Liver (tissue), 9 donors: Measurements from ENCODE around the gene DYNC1I2. TPM values are rescaled to one million over a fixed set of nuclear protein-coding genes. Genes with fewer than 3 reads are reported as not detected.
A peak's percentile ranks its signal among the peaks of the same experiment; 100 is the strongest.

Experiments
- DNase-seq: peaks from one replicate; pipeline ENCODE4 v3.0.0-alpha.2; 2017; ENCODE audit warnings: low spot score
- H3K27ac ChIP-seq, 2 donors: one replicate each; pipeline ENCODE4 v1.7.0; 2013; ENCODE audit warnings: inconsistent platforms in 2 of 2, low read length in 2 of 2, control low read depth in 1 of 2, low read depth in 1 of 2, mild to moderate bottlenecking in 1 of 2
- H3K27me3 ChIP-seq, 4 donors: one replicate each; pipeline versions ENCODE4 v1.6.1 to v1.7.0; 2013; ENCODE audit warnings: low read length in 3 of 4, inconsistent platforms in 1 of 4, mild to moderate bottlenecking in 1 of 4, moderate library complexity in 1 of 4; ENCODE audit not compliant: control insufficient read depth in 4 of 4, insufficient read depth in 4 of 4
- H3K36me3 ChIP-seq, 4 donors: one replicate each; pipeline versions ENCODE4 v1.6.1 to v1.7.0; 2013; ENCODE audit warnings: low read length in 3 of 4, mild to moderate bottlenecking in 3 of 4, low read depth in 1 of 4, moderate library complexity in 1 of 4; ENCODE audit not compliant: control insufficient read depth in 4 of 4, insufficient read depth in 3 of 4
- H3K4me1 ChIP-seq, 4 donors: one replicate each; pipeline versions ENCODE4 v1.6.1 to v1.7.0; 2013; ENCODE audit warnings: low read length in 3 of 4, mild to moderate bottlenecking in 3 of 4, moderate library complexity in 1 of 4; ENCODE audit not compliant: control insufficient read depth in 4 of 4, insufficient read depth in 4 of 4
- H3K4me3 ChIP-seq, 3 donors: one replicate each; pipeline versions ENCODE4 v1.6.1 to v1.7.0; 2013; ENCODE audit warnings: low read length in 3 of 3, control low read depth in 1 of 3, low read depth in 1 of 3, mild to moderate bottlenecking in 1 of 3
- H3K9ac ChIP-seq, 2 donors: one replicate each; pipeline ENCODE4 v1.7.0; 2013; ENCODE audit warnings: low read length in 2 of 2, mild to moderate bottlenecking in 2 of 2, moderate library complexity in 2 of 2, control low read depth in 1 of 2, low read depth in 1 of 2
- H3K9me3 ChIP-seq, 4 donors: one replicate each; pipeline versions ENCODE4 v1.6.1 to v1.7.0; 2013; ENCODE audit warnings: low read length in 3 of 4; ENCODE audit not compliant: control insufficient read depth in 4 of 4
- ATF3 ChIP-seq: IDR thresholded peaks from 2 replicates; pipeline ENCODE4 v1.6.1; 2016; ENCODE audit warnings: antibody characterized with exemption
- CTCF ChIP-seq: fragments of 150-350 bp; IDR thresholded peaks from 2 replicates; pipeline ENCODE4 v1.5.1; 2017; ENCODE audit warnings: improper control_type of control experiment, low read depth, low read length; ENCODE audit not compliant: missing input control
- EGR1 ChIP-seq, 2 donors: IDR thresholded peaks; 2 replicates each; pipeline ENCODE4 v1.6.1; 2016 to 2018; ENCODE audit warnings: antibody characterized with exemption in 2 of 2, low read depth in 2 of 2
- FOXA1 ChIP-seq: IDR thresholded peaks from 2 replicates; pipeline ENCODE4 v1.6.1; 2016; ENCODE audit warnings: antibody characterized with exemption
- FOXA2 ChIP-seq: IDR thresholded peaks from 2 replicates; pipeline ENCODE4 v1.6.1; 2016; ENCODE audit warnings: antibody characterized with exemption
- GABPA ChIP-seq, 2 donors: IDR thresholded peaks in 1 of 2; conservative IDR thresholded peaks in 1 of 2; 2 replicates each; pipeline ENCODE4 v1.6.1; 2016; ENCODE audit warnings: antibody characterized with exemption in 2 of 2, mild to moderate bottlenecking in 1 of 2, moderate library complexity in 1 of 2
- HNF4A ChIP-seq, 2 donors: conservative IDR thresholded peaks; 2 replicates each; pipeline ENCODE4 v1.6.1; 2016; ENCODE audit warnings: antibody characterized with exemption in 2 of 2, mild to moderate bottlenecking in 2 of 2
- HNF4G ChIP-seq: IDR thresholded peaks from 2 replicates; pipeline ENCODE4 v1.6.1; 2016; ENCODE audit warnings: antibody characterized with exemption
- JUND ChIP-seq, 2 donors: IDR thresholded peaks; 2 replicates each; pipeline ENCODE4 v1.6.1; 2016; ENCODE audit warnings: antibody characterized with exemption in 2 of 2
- MAX ChIP-seq: IDR thresholded peaks from 2 replicates; pipeline ENCODE4 v1.6.1; 2016; ENCODE audit warnings: antibody characterized with exemption
- NR2F2 ChIP-seq: IDR thresholded peaks from 2 replicates; pipeline ENCODE4 v1.6.1; 2016; ENCODE audit warnings: antibody characterized with exemption
- RAD21 ChIP-seq, 2 donors: IDR thresholded peaks; 2 replicates each; pipeline ENCODE4 v1.6.1; 2016; ENCODE audit warnings: antibody characterized with exemption in 2 of 2, mild to moderate bottlenecking in 2 of 2
- REST ChIP-seq: IDR thresholded peaks from 2 replicates; pipeline ENCODE4 v1.6.1; 2016; ENCODE audit warnings: antibody characterized with exemption, mild to moderate bottlenecking
- RXRA ChIP-seq, 2 donors: IDR thresholded peaks; 2 replicates each; pipeline ENCODE4 v1.6.1; 2017 to 2018; ENCODE audit warnings: antibody characterized with exemption in 2 of 2, mild to moderate bottlenecking in 1 of 2
- SP1 ChIP-seq: IDR thresholded peaks from 2 replicates; pipeline ENCODE4 v1.6.1; 2018; ENCODE audit warnings: antibody characterized with exemption, mild to moderate bottlenecking
- TAF1 ChIP-seq: conservative IDR thresholded peaks from 2 replicates; pipeline ENCODE4 v1.6.1; 2016; ENCODE audit warnings: antibody characterized with exemption, mild to moderate bottlenecking
- YY1 ChIP-seq: IDR thresholded peaks from 2 replicates; pipeline ENCODE4 v1.6.1; 2016; ENCODE audit warnings: antibody characterized with exemption, mild to moderate bottlenecking
- ZBTB33 ChIP-seq: IDR thresholded peaks from 2 replicates; pipeline ENCODE4 v1.6.1; 2016; ENCODE audit warnings: antibody characterized with exemption
- WGBS: extraction: QIAGEN DNeasy Blood & Tissue Kit; methylation state at CpG from one replicate; pipeline ENCODE4 v1.1.7; 2013; 5-methylcytosine and 5-hydroxymethylcytosine counted together
- polyA plus RNA-seq, 2 donors: library from polyadenylated mRNA; stranded (reverse) in 1 of 2; unstranded in 1 of 2; fragments of 200-250 nt in 1 of 2; fragments of >200 nt in 1 of 2; fragmentation: Nextera tagmentation in 1 of 2; extraction: Ambion mirVana in 1 of 2; gene quantifications; one replicate each; pipeline versions ENCODE4 v1.2.1 to v1.2.3, GENCODE V29; 2013 to 2015
- total RNA-seq, 2 donors: library from RNA; depleted of rRNA; stranded (reverse); fragments of >200 nt; gene quantifications; one replicate each; pipeline ENCODE4 v1.2.3, GENCODE V29; 2014
- donor health status: healthy.
- donor health status: healthy.
- donor health status: healthy.
- donor health status: healthy.
- donor health status: healthy.

DYNC1I2 gene
- 10 to 100 TPM; 29.9 to 45.2 TPM for total RNA-seq
- 10 to 100 TPM; 20.4 to 26.4 TPM for polyA plus RNA-seq

GRCh38 chr2:171687287-171688128, at the start of gene DYNC1I2:
DYNC1I2 (plus strand) TSS chr2:171687469; CDS start chr2:171690156, 2,687 bp downstream.
- Histone ChIP-seq H3K4me1 (peaks cover 0 to 15% (median 10%) of the 10 kb centered on the region in 4 donors), H3K9ac (peak within 1 kb of the TSS; percentile 57 to 81), H3K36me3 (peaks cover 0 to 5% (median 0%) of the 10 kb centered on the region in 4 donors), H3K27ac (peak within 1 kb of the TSS; percentile 61 to 76), H3K27me3 (no peaks in the 10 kb centered on the region), H3K9me3 (no peaks in the 10 kb centered on the region), H3K4me3 (peak within 1 kb of the TSS; percentile 65 to 83 (median 74))
- TF ChIP-seq JUND (IDR thresholded peaks at IDR 0.05) (peak in 1 of 2 donors; percentile 38), TAF1 (peak; percentile 54), MAX (peak; percentile 85), ATF3 (no peak), ZBTB33 (peak; percentile 96), HNF4A (conservative IDR thresholded peaks at IDR 0.05) (peak in 1 of 2 donors; percentile 22), RAD21 (IDR thresholded peaks at IDR 0.05) (no peak), FOXA1 (no peak), GABPA (IDR thresholded peaks at IDR 0.05 in 1 of 2, conservative IDR thresholded peaks at IDR 0.05 in 1 of 2) (peak; percentile 32 to 78), SP1 (peak; percentile 60), HNF4G (no peak), YY1 (peak; percentile 92), NR2F2 (peak; percentile 17), RXRA (IDR thresholded peaks at IDR 0.05) (peak; percentile 33 to 49), FOXA2 (peak; percentile 19), CTCF (no peak), REST (peak; percentile 91), EGR1 (IDR thresholded peaks at IDR 0.05; ENCODE audit: low read depth in 2 of 2) (no peak)
- under 1% methylated on average over 51 of the region's 51 CpGs for WGBS
- DNase-seq: peak; percentile 90
